ENCODE data around the gene MYMK.

MYMK gene

DNA sequence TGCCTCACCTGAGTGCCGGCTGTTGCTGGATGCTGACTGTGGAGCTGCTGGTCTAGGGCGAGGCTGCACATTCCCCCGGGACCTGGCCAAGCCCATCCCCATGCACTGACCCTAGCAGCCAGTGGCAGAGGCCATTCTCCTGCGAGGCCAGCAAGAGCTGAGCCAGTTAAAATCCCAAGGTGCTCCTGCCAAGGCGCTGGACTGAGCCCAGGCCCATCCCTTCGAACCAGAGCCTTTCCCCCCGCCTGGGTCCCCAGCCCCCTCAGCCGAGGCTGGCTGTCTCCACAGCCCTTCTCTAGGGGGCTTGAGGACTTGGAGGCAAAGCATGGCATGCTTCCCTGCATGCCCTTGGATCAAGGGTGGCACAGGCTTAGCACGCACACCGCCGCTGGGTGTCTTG is 11.3 kb upstream of the MYMK start:
- in situ Hi-C loops (cut with HindIII; ENCODE audit: low sequenced_read_pairs): no loop called here

- in situ Hi-C loops (cut with HindIII; ENCODE audit: low sequenced_read_pairs): no loop called here
These were observed 10.6 kb upstream of the MYMK start for GRCh38 chr9:133535306-133535877.

- in situ Hi-C loops (cut with HindIII; ENCODE audit: low sequenced_read_pairs): no loop called here
These were observed 9.9 kb upstream of the MYMK start, which contains the start of gene ADAMTSL2 for GRCh38 chr9:133534346-133535291. TSS of gene ADAMTSL2 (plus strand) at chr9:133534704. CDS start at chr9:133536713, 2,009 bp downstream.

DNA sequence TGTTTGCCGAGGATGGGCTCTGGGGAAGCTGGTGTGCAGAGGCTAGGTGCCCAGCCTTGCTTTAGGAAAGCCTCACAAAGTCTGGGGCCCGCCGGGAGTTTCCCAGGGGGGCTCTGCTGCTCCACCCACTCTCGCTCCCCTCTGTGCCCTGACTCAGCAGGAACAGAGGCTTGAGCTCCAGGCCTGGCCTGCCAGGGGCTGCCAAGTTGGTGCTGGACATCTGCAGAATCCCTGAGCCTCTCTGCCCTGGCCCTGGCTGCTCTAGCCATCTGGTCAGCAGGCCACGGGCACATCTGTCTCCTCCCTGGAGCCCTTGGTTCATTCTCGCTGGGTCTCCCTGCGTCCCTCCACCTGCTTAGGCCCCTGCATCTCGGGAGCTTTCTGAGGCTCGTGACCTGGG is 9.1 kb upstream of the MYMK start:
- in situ Hi-C loops (cut with HindIII; ENCODE audit: low sequenced_read_pairs): no loop called here

- in situ Hi-C loops (cut with HindIII; ENCODE audit: low sequenced_read_pairs): no loop called here
These were observed 8.3 kb upstream of the MYMK start for GRCh38 chr9:133532937-133533668.

DNA sequence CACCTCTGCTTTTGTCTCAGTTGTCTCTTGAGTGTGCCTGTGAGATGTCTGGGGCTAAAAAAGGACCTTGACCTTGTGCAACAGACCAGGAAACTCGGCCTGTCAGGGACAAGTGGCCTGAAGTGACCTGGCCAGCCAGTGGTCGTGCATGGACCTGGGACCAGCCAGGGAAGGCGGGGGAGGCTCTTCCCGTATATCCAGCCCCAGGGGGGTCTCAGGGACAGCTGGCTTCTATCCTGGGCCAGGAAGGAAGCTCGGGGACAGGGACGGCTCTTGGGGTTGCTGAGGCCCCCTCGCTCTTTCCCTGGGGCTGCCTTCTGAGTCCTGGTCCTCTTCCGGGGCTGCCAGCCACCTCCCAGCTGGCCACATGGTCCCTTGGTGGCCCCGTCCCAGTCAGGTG is 6.5 kb upstream of the MYMK start:
- in situ Hi-C loops (cut with HindIII; ENCODE audit: low sequenced_read_pairs): no loop called here

DNA sequence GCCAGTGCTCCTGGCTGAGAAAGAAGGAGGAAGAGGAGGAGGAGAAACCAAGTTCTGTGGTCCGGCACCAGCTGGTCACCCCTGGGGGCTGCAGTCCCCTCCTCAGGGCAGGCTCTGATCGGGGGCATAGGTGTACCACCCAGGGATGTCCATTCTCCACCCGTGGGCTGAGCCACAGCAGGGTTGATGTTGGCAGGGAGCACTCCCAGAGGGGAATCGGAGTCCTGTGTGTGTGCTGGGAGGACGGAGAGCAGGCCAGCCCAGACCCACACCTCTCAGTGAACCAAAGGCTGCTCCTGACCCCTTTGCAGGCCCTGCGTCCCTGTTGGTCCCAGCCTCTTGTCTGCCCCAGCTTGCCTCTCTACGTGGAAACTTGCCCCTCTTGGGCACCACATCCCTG is 5.1 kb upstream of the MYMK start:
- in situ Hi-C loops (cut with HindIII; ENCODE audit: low sequenced_read_pairs): loop anchor here (5.0 kb wide), 1 partner anchor 67 kb away; no protein-coding TSS in a partner anchor

GRCh38 chr9:133529457-133529856 is 4.7 kb upstream of the MYMK start:
- in situ Hi-C loops (cut with HindIII; ENCODE audit: low sequenced_read_pairs): loop anchor here (5.0 kb wide), 1 partner anchor 68 kb away; no protein-coding TSS in a partner anchor

DNA sequence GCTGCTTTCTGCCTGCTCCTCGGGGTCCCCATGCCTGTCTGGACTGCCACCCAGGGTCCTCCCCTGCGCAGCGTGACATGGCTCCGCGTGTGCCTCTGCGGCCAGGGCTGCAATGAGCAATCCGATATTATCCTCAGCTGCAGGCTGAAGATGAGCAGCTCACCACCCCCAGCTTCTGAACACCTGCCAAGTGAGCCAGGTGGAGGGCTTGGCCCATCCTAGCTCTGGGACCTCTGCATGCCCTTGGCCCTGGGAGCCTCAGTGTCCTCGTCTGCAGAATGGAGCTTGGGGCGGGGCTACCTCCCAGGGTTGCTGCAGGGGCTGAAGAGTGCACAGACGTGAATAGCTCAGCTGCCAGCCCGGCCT is 4.1 kb upstream of the MYMK start:
- in situ Hi-C loops (cut with HindIII; ENCODE audit: low sequenced_read_pairs): loop anchor here (5.0 kb wide), 1 partner anchor 68 kb away; no protein-coding TSS in a partner anchor

- in situ Hi-C loops (cut with HindIII; ENCODE audit: low sequenced_read_pairs): loop anchor here (5.0 kb wide), 1 partner anchor 69 kb away; no protein-coding TSS in a partner anchor
These were observed 3.5 kb upstream of the MYMK start for GRCh38 chr9:133528001-133528875.

DNA sequence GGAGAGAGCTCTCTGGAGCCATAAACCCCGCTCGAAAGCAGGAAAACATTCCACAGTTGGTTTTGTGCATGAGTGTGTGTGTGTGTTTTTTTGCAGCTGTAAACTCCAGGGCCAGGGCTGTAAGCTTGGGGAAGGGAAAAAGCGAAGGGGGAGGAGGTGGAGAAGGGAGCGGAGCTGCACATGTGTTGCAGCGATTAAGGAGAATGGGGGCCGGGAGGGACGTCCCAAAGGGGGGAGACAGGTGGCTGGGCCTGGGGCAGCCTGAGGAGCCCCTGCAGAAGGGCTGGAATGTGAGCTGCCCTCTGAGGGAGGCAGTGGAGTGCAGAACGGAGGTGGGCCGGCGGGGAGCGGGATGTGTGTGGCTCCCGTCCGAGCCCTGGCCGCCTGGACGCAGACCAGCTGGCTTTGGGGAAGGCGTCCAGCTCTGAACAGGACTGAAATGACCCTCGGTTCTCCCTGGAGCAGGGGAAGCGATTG is 2.7 kb upstream of the MYMK start:
- in situ Hi-C loops (cut with HindIII; ENCODE audit: low sequenced_read_pairs): loop anchor here (5.0 kb wide), 1 partner anchor 70 kb away; no protein-coding TSS in a partner anchor

- in situ Hi-C loops (cut with HindIII; ENCODE audit: low sequenced_read_pairs): loop anchor here (5.0 kb wide), 1 partner anchor 70 kb away; no protein-coding TSS in a partner anchor
These were observed 2.1 kb upstream of the MYMK start for GRCh38 chr9:133526721-133527321.

DNA sequence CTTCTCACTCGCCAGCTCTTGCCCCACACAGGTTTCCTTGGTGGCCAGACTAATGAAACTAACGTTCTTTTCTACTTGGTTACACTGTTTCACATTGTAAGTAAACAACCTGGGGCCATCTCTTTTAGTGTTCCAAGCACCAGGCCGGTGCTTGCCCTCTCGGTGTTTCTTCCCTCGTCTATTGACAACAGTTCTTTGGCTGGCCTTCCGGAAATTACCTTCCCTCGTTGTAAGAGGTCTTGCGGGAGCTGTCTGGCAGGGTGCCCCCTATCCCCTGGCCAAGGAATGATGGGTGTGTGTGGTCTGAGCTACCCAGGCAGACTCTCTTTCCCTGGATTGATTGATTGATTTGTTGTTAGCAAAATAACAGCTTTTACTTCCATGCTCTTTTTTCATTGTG is 918 bp upstream of the MYMK start:
- in situ Hi-C loops (cut with HindIII; ENCODE audit: low sequenced_read_pairs): loop anchor here (5.0 kb wide), 1 partner anchor 72 kb away; no protein-coding TSS in a partner anchor

GRCh38 chr9:133524146-133524545 is 613 bp downstream of the MYMK start:
- in situ Hi-C loops (cut with HindIII; ENCODE audit: low sequenced_read_pairs): no loop called here

DNA sequence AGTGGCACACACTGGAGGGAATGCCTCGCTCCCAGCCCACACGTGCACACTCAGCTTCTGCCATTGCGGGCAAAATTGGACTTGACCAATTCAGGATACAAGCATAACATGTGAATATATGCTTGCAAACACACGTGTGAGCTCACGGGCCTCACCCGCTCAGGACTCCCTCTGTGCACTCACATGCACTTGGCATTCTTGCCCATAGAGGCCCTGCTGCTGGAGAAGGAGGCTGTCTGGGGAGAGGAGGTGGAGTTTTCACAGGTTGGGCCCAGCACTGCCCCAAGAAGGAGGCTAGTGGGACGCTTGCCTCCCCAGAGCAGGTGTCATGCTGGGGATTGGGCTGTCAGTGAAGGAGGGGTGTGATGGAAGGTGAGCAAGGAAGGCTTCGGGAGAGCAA is 1.7 kb downstream of the MYMK start:
- in situ Hi-C loops (cut with HindIII; ENCODE audit: low sequenced_read_pairs): no loop called here

DNA sequence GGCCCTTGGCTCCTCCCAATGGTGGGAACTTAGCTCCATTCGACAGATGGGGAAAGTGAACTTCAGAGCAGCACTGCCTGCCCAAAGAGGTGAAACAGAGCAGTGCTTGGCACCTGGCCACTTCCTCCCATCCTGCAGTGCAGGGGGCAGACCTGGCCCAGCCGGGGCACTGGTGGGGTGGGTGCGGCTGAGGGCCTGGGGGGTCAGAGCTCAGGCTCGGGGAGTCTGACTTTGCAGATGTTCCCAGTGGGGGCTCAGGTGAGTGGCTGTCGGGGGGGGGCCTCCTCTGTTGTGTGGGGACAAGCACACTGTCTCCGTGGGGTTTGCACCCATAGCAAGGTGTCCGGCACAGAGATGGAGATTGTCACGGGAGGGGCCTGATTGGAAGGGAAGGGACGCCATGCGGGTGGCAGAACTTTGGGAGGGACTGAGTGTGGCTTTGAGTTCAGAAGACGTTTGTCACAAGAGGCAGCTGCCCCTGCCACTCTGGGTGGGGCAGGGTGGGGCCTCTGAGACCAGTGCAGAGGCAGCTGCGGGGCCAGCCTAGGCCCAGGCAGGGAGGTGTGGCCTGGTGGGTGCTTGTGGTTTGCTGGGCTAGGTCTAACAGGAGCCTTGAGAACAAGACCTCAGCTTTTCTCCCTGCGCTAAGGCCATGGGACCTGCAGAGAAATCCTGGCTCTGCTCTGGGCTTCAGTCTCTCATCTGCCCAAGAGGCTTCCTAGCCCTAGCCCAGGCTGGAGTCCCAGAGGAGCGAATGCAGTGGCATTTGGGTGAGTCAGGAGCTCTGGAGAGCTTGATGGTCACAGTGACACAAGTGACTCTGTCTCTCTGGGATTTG is 2.5 kb downstream of the MYMK start:
- in situ Hi-C loops (cut with HindIII; ENCODE audit: low sequenced_read_pairs): no loop called here

DNA sequence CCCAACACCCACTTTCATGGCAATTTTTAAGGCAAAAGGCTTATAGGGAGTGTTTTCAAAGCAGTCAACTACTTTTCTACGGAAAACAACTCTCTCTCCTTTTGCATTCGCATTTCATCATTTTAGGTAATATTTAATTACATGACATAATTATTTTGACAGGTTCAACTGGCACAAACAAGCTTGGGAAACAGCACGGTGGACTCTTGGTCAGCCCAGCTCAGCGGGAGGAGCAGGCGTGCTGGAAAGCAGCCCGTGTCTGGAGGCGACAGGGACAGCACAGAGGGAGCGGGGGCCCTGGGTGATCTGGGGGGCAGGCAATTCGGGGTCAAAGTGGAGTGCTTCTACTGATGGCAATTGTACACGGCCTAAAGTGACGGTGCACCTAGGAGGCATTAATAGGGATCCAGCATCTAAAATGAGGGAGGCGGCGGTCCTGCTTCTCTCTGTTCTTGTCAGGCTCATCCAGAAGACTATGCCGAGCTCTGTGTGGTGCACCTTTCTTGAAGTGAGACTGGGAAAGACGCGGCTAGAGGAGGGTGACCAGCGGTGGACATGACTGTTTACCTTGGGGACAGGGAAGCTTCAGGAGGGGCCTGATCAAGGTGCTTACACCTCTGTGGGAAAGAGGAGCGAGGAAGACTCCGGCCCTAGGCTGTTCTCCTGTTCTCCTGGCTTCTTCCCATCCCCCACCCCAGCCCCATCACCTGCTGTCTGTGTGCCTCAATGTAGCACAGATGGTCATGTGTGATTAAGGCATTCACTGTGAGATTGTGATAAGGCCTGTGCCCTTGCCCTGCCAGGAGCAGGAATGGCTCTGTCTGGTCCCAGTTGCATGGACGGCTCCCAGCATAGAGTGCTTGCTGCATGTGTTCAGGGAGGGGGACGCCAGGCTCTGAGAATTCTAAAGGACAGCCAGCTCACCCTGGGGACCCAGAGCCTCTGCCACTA is 3.4 kb downstream of the MYMK start:
- in situ Hi-C loops (cut with HindIII; ENCODE audit: low sequenced_read_pairs): no loop called here

All from endothelial cell of hepatic sinusoid (primary cell).